ENCODE measurements around the gene RASAL1.

DNA sequence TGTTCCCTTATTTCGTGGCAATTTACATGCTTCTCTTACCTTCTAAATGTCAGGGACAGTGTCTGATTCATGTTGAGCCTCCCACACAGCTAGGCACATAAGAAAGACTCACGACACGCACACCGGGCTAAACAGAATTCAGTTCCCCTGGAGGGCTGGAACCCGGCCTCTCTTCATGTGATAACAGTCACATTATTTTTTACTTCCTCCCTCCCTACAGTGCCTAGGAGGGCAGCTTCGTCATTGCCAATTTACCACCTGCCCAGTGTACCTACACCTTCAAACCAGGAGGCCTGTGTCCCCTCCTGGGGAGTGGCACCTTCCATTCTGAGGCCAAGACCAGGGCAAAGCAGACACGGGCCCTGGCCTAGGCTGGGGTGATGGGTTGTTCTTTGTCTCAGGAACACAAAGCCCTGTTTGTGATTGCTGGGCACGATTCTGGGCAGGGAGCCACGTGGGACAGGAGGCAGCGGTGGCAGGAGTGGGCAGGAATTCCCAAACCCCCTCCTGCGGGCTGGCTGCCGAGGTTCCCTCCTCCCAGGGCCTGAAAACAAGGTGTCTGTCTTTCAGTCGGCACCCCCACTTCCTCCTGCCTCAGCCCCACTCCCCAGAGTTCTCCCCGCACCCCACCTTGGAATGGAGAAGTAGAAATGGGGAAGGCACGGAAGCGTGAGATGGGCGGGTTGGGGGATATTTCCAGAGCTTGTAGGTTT lies 6.8 kb upstream of the RASAL1 start:
- no peak for TF ChIP-seq CTCF (IDR thresholded peaks at IDR 0.05)
- no peak for TF ChIP-seq POLR2A (IDR thresholded peaks at IDR 0.05)
